Measurements from ENCODE around the gene HPCAL1.

DNA sequence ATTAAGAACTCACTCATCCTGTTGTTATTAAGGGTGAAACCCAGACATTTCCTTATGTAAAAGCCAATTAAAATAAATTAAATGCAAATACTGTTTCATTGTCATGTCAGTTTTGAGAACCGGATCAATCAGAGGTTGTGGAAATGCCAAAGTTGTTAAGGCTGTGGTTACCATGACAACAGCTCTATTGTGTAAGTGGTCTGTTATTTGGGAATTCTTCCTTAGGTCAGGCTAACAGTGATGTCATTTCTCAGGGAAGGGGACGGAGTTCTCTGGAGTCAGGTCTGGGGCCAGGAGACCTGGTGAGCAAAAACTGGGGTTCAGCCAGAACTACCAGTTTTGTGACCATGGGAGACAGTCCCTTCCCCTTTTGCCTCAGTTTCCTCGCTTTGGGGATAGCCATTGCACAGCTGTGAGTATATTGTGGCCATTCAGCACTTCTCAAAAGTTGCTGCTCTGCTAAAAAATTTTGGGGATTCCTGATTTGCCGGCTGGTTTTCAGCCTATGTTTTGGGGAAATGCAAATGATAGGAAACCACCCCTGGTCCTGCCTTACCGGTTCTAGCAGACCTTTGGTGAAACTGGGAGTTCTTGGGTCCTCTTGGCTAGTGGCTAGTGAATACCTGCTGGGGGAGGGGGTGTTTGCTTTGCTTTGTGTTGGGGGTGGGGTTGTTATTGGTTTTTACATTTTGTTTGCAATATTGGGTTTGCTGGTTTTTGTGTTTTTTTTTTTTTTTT, 21.6 kb downstream of the HPCAL1 start:
- TF ChIP-seq, protein P1, sequence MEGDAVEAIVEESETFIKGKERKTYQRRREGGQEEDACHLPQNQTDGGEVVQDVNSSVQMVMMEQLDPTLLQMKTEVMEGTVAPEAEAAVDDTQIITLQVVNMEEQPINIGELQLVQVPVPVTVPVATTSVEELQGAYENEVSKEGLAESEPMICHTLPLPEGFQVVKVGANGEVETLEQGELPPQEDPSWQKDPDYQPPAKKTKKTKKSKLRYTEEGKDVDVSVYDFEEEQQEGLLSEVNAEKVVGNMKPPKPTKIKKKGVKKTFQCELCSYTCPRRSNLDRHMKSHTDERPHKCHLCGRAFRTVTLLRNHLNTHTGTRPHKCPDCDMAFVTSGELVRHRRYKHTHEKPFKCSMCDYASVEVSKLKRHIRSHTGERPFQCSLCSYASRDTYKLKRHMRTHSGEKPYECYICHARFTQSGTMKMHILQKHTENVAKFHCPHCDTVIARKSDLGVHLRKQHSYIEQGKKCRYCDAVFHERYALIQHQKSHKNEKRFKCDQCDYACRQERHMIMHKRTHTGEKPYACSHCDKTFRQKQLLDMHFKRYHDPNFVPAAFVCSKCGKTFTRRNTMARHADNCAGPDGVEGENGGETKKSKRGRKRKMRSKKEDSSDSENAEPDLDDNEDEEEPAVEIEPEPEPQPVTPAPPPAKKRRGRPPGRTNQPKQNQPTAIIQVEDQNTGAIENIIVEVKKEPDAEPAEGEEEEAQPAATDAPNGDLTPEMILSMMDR (IDR thresholded peaks at IDR 0.05): no peak
- no peak for TF ChIP-seq POLR2A (IDR thresholded peaks at IDR 0.05)
